Measurements from ENCODE around the gene SPATA19. TPM values are rescaled to one million over a fixed set of nuclear protein-coding genes. Genes with fewer than 3 reads are reported as not detected.

Gene SPATA19
- total and polyA plus RNA-seq, 12 donors = 0.06 to 0.31 (median 0.30) TPM; not detected in 9

- TF ChIP-seq, protein P1, sequence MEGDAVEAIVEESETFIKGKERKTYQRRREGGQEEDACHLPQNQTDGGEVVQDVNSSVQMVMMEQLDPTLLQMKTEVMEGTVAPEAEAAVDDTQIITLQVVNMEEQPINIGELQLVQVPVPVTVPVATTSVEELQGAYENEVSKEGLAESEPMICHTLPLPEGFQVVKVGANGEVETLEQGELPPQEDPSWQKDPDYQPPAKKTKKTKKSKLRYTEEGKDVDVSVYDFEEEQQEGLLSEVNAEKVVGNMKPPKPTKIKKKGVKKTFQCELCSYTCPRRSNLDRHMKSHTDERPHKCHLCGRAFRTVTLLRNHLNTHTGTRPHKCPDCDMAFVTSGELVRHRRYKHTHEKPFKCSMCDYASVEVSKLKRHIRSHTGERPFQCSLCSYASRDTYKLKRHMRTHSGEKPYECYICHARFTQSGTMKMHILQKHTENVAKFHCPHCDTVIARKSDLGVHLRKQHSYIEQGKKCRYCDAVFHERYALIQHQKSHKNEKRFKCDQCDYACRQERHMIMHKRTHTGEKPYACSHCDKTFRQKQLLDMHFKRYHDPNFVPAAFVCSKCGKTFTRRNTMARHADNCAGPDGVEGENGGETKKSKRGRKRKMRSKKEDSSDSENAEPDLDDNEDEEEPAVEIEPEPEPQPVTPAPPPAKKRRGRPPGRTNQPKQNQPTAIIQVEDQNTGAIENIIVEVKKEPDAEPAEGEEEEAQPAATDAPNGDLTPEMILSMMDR (IDR thresholded peaks at IDR 0.05) = no peak
- Histone ChIP-seq H3K4me1 (no peaks in the 10 kb centered on the region), H3K27me3 (peaks cover 0 to 29% (median 5%) of the 10 kb centered on the region in 7 donors), H3K9me3 (peaks cover 0 to 28% (median 11%) of the 10 kb centered on the region in 11 donors), H3K4me3 (no peak overlapping the region), H3K36me3 (no peaks in the 10 kb centered on the region), H3K27ac (no peak overlapping the region)
- intact Hi-C loops (cut with DNase I) = no loop called here
- no peak for DNase-seq
- 95 to 98% methylated on average over 2 of the region's 2 CpGs for WGBS, 2 donors
- no peak for ATAC-seq
Measured at GRCh38 chr11:133794205-133794604, 51.1 kb downstream of the SPATA19 start.

- ATAC-seq (no peak), DNase-seq (no peak)
- Histone ChIP-seq H3K27me3 (peaks cover 0 to 36% (median 12%) of the 10 kb centered on the region in 7 donors), H3K9me3 (peaks cover 0 to 28% (median 11%) of the 10 kb centered on the region in 11 donors), H3K36me3 (no peaks in the 10 kb centered on the region), H3K4me1 (no peaks in the 10 kb centered on the region), H3K27ac (no peak overlapping the region), H3K4me3 (no peak overlapping the region)
- TF ChIP-seq, protein P1 (IDR thresholded peaks at IDR 0.05) = no peak
- 75 to 78% methylated on average over 7 of the region's 7 CpGs for WGBS, 2 donors
- intact Hi-C loops (cut with DNase I) = no loop called here
Measured at GRCh38 chr11:133793271-133794035, 51.9 kb downstream of the SPATA19 start.

DNA sequence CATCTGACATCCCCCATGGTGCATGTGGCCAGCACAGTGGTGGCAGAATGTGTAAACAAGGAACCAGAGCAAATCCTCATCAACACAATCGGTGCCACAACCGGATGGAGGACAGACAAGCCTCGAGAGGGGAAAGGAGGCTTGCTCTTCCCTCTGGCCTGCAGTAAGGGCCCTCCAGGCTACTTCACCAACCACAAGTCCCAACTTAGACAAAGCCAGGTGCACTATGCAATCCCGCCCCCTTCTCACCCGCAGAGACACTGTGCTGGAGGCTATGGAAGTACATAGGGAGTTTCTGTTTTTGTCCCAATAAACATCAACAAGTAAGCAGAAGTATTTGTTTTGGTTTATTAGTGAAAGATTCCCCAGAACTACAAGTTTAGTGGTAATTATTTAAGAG is 54.3 kb downstream of the SPATA19 start:
- Histone ChIP-seq H3K36me3 (no peaks in the 10 kb centered on the region), H3K9me3 (peaks cover 0 to 28% (median 11%) of the 10 kb centered on the region in 11 donors), H3K4me3 (no peak overlapping the region), H3K27me3 (peaks cover 4 to 51% (median 31%) of the 10 kb centered on the region in 7 donors), H3K27ac (no peak overlapping the region), H3K4me1 (peaks cover 0 to 7% (median 0%) of the 10 kb centered on the region in 9 donors)
- no peak for DNase-seq
- 87 to 90% methylated on average over 5 of the region's 5 CpGs for WGBS, 2 donors
- no peak for ATAC-seq
- TF ChIP-seq, protein P1 (IDR thresholded peaks at IDR 0.05) = no peak
- intact Hi-C loops (cut with DNase I) = no loop called here

Other genes starting within 250 kb of the SPATA19 start
- 10 to 100 TPM; 31.0 to 72.3 (median 50.1) TPM for gene IGSF9B, start 111.5 kb upstream of the SPATA19 start, total RNA-seq
- 10 to 100 TPM in 1 of 2 donors, 1 to 10 TPM in 1; 6.7 to 37.2 TPM for gene IGSF9B, start 111.5 kb upstream of the SPATA19 start, polyA plus RNA-seq
- 10 to 100 TPM; 20.4 to 55.4 (median 34.9) TPM for gene JAM3, start 223.6 kb upstream of the SPATA19 start, total RNA-seq
- 10 to 100 TPM; 12.7 to 14.2 TPM for gene JAM3, start 223.6 kb upstream of the SPATA19 start, polyA plus RNA-seq